SJCRH30 (cell line): ENCODE results near the gene NRDE2. TPM values are rescaled to one million over a fixed set of nuclear protein-coding genes. Genes with fewer than 3 reads are reported as not detected.
"Not testable (repeated sequence)": the region's sequence is repeated elsewhere in the genome, so short reads cannot be mapped to it uniquely, and the experiment has no call there.

Source experiments
- DNase-seq, 2 experiments: peaks; one replicate each; pipeline ENCODE4 v3.0.0-alpha.2; 2015 to 2020
- H3K27ac ChIP-seq: fragments of 250-450 bp; sonication (Bioruptor Pico); 2 replicates; pipeline ENCODE4 v1.5.1; 2020; ENCODE audit warnings: mild to moderate bottlenecking, moderate library complexity
- H3K27me3 ChIP-seq: fragments of 250-450 bp; sonication (Bioruptor Pico); 2 replicates; pipeline ENCODE4 v1.5.1; 2020; ENCODE audit warnings: mild to moderate bottlenecking, moderate library complexity
- H3K36me3 ChIP-seq: fragments of 250-450 bp; sonication (Bioruptor Pico); 2 replicates; pipeline ENCODE4 v1.5.1; 2020; ENCODE audit warnings: mild to moderate bottlenecking, moderate library complexity
- H3K4me1 ChIP-seq: fragments of 250-450 bp; sonication (Bioruptor Pico); 2 replicates; pipeline ENCODE4 v1.5.1; 2020; ENCODE audit warnings: mild to moderate bottlenecking, moderate library complexity
- H3K4me3 ChIP-seq: fragments of 250-450 bp; sonication (Bioruptor Pico); 2 replicates; pipeline ENCODE4 v1.5.1; 2020; ENCODE audit warnings: mild to moderate bottlenecking, moderate library complexity
- H3K9me3 ChIP-seq: fragments of 250-450 bp; sonication (Bioruptor Pico); replicated peaks from 2 replicates; pipeline ENCODE4 v1.5.1; 2020; ENCODE audit warnings: mild to moderate bottlenecking, moderate library complexity
- total RNA-seq: library from RNA; depleted of rRNA; stranded (reverse); fragments of >200 nt; shearing (Covaris generic); gene quantifications from 2 replicates; pipeline ENCODE4 v1.2.3, GENCODE V29; 2014

Gene NRDE2
- total RNA-seq, 1 experiment from 2014 or later, result 11.7 TPM

DNA sequence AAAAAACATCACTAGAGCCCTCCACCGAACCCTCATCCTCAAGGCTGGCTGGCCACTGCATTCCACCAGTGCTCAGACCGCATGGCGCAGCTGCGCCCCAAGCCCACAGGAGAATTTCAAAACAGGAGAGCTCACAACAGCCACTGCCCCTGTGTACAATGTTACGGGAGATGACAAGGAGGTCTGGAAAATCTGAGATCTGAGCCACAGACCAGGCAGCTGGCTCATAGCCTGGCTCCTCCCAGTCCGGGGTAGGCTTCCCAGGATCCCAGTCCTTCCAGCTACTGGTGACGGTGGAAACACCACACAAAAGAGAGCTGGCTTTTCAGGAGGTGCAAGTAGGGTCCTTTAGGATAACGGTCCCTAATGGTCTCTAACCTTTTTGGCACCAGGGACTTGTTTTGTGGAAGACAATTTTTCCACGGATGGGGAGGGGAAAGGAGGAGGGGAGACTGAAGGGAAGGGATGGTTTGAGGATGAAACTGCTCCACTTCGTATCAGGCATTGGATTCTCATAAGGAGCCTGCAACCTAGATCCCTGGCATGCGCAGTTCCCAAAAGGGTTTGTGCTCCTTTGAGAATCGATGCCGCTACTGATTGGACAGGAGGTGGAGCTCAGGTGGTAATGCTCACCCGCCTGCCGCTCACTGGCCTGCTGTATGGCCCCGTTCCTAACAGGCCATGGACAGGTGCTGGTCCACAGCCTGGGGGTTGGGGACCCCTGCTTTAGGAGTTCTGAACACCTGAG, 23.0 kb upstream of the NRDE2 start:
- Histone ChIP-seq H3K4me3 (no peak overlapping the region), H3K27me3 (no peaks in the 10 kb centered on the region), H3K9me3 (no peaks in the 10 kb centered on the region), H3K27ac (no peak overlapping the region), H3K4me1 (no peaks in the 10 kb centered on the region), H3K36me3 (no peaks in the 10 kb centered on the region)
- peak; percentile 21 to 48 for DNase-seq

DNA sequence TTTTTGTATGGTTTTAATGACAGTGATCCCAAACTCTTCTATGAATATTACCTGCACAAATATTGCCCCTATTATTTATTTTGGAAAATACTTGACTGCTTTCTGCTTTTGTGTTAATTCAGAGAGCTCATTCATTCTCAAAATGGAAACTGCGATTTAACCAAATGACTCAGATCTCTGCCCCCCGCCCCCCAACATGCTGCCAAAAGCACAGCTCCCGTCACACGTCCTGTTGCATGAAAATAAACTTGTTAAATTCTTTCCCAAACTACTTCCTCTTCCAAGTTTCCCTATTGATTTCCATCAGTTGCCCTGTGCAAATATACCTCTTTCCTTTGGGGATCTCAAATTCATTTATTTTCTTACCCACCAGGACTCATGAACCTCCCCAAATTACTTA, 18.0 kb upstream of the NRDE2 start:
- no peak for DNase-seq
- Histone ChIP-seq H3K27ac (no peak overlapping the region), H3K4me3 (no peak overlapping the region), H3K4me1 (no peaks in the 10 kb centered on the region), H3K27me3 (no peaks in the 10 kb centered on the region), H3K9me3 (no peaks in the 10 kb centered on the region), H3K36me3 (no peaks in the 10 kb centered on the region)

DNA sequence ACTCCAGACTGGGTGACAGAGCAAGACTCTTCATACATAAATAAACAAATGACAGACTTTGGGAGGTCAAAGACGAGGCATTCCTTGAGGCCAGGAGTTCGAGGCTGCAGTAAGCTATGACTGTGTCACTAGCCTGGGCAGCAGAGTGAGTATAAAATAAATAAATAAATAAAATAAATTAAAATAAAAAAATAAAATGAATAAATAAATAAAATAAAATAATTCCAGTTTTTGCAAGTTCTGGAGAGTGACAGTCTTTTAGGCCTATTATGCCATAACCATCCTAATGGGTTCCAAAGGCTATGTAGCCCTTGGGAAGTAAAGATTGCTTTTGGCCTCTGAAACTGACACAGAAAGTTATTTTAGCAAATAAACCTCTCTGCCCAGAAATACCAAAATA, 16.5 kb upstream of the NRDE2 start:
- H3K27ac ChIP-seq, result no peak overlapping the region
- DNase-seq, result no peak

DNA sequence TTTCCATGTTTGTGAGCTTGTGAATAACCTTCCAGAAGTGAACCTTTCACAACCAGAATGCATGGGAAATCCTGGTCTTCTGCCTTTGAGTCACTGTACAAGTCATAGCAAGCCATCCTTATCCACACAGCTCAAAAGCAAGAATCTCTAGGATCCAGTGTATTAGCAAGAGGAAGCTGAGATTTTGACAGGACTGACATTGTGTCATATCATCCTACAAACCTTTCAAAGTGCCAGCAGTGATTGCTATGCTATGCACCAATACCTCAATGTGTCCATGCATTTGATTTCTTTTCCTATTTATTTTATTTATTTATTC, 13.5 kb upstream of the NRDE2 start:
- no peak overlapping the region for H3K4me3 ChIP-seq
- no peaks in the 10 kb centered on the region for H3K9me3 ChIP-seq
- H3K36me3 ChIP-seq, result no peaks in the 10 kb centered on the region
- no peak overlapping the region for H3K27ac ChIP-seq
- H3K4me1 ChIP-seq, result no peaks in the 10 kb centered on the region
- DNase-seq, result no peak
- no peaks in the 10 kb centered on the region for H3K27me3 ChIP-seq

More for the DNA sequence above, 16.5 kb upstream of the NRDE2 start:
- H3K4me1 ChIP-seq, result no peaks in the 10 kb centered on the region
- H3K27me3 ChIP-seq, result no peaks in the 10 kb centered on the region
- H3K4me3 ChIP-seq, result no peak overlapping the region
- no peaks in the 10 kb centered on the region for H3K9me3 ChIP-seq
- H3K36me3 ChIP-seq, result no peaks in the 10 kb centered on the region

DNA sequence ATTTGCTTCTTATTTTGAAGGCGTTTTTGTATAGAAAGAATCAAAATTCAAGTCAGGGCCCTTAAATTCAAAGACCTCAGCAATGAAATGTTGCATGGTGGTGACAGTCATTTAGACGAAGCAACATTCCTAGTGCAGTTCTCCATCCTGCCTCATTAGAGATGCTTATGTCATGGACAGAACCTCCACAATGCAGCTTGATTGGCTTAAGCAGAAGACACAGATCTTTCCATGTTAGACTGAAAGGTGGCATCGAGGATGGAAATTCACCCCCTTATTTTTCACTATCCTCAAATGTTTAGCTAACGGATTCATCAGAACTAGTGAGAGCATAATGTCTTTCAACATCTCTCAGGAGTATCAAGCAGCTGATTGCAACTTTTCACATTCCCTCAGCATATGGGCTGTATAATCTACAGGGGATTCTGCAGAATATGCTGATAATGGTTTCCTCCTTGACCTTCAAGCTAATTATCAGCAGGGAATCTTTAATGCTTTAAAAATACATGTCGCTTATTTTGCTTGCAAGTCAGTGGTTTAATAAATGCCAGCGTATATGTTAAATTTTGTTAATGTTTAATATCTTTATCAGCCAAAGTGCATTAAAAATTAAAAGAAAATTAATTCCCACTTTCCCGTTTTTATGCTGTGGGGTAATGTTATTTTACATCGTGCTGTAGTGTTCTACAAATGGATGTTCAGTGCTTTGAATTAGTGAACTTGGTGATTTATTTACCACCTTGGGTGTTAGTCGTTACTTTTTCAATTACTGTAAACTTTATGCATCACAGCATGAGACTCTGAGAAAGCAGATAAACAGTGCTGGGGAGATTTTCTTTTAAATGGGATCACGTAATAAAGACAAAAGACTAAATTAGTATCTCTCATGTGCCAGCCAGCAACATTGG, 12.8 kb upstream of the NRDE2 start:
- Histone ChIP-seq H3K9me3 (no peaks in the 10 kb centered on the region), H3K4me3 (no peak overlapping the region), H3K27me3 (no peaks in the 10 kb centered on the region)

DNA sequence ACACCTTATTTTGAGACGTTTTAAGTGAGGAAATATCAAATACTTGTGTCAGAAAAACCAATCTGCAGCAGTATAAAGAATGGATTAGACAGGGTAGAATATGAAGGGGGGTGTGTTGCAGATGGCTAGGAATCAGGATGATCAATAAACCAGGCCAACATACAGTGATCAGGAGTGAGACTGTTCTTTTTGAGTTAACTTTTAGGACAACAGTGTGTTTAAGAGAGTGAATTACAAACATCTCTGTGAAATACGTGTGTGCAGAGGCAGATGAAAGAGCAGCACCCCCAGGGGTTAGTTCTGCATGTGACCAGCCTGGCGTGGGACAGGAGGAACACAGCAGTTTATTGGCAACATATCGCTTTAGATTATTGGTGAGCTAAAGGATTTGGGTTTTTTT, 10.6 kb upstream of the NRDE2 start:
- no peak overlapping the region for H3K27ac ChIP-seq
- no peak for DNase-seq
- H3K4me3 ChIP-seq, result no peak overlapping the region
- H3K27me3 ChIP-seq, result no peaks in the 10 kb centered on the region
- H3K9me3 ChIP-seq, result no peaks in the 10 kb centered on the region
- H3K4me1 ChIP-seq, result no peaks in the 10 kb centered on the region
- no peaks in the 10 kb centered on the region for H3K36me3 ChIP-seq

More for the DNA sequence above, 12.8 kb upstream of the NRDE2 start:
- Histone ChIP-seq H3K4me1 (no peaks in the 10 kb centered on the region), H3K27ac (no peak overlapping the region), H3K36me3 (no peaks in the 10 kb centered on the region)
- no peak for DNase-seq

DNA sequence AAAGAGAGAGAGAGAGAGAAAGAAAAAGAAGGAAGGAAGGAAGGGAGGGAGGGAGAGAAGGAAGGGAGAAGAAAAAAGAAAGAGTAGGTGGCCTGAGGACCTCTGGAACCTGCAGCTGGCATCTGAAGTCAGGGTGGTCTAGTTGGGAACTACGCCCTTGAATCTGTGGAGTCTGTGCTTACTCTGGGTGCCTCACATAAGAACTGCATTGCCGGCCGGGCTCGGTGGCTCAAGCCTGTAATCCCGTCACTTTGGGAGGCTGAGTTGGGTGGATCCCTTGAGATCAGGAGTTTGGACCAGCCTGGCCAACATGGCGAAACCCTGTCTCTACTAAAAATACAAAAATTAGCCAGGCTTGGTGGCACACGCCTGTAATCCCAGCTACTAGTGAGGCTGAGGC, 10.0 kb upstream of the NRDE2 start:
- H3K9me3 ChIP-seq, result no peaks in the 10 kb centered on the region

DNA sequence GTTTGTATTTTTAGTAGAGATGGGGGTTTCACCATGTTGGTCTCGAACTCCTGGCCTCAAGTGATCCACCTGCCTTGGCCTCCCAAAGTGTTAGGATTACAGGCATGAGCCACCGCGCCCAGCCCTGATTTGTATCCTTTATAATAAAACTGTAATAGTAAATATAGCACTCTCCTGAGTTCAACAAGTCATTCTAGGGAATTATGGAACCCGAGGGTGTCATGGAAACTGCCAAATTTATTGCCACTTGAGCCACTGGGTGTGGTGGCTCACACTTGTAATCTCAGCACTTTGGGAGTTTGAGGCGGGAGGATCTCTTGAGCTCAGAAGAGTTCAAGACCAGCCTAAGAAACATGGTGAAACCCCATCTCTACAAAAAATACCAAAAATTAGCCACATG, 9.5 kb upstream of the NRDE2 start:
- H3K27me3 ChIP-seq, H3K4me3 ChIP-seq, H3K27ac ChIP-seq, DNase-seq, H3K4me1 ChIP-seq, H3K9me3 ChIP-seq, H3K36me3 ChIP-seq: not testable (repeated sequence)

More for the DNA sequence above, 10.0 kb upstream of the NRDE2 start:
- Histone ChIP-seq H3K27ac (no peak overlapping the region), H3K36me3 (no peaks in the 10 kb centered on the region), H3K4me1 (no peaks in the 10 kb centered on the region), H3K4me3 (peak overlapping the region; percentile 35), H3K27me3 (no peaks in the 10 kb centered on the region)
- DNase-seq, result peak; percentile 30 to 55

DNA sequence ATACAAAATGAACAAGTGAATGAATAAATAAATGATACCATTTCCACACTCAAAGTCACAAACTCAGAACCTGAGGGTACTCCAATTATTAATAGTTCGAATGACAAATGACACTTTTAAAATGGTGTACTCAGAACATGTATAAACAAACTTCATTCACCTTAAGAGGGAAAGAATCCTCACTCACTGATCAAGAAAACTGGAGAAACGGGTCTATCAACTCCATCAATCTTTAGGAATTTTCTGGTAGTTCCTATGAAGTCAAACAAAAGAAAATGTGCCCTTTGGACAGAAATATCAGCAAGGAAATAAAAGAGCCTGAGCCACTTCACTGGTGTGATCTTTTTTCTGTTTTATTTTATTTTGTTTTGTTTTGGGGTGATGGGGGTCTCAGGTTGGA, 5.2 kb upstream of the NRDE2 start:
- Histone ChIP-seq H3K9me3 (no peaks in the 10 kb centered on the region), H3K27ac (no peak overlapping the region), H3K36me3 (no peaks in the 10 kb centered on the region), H3K4me1 (no peaks in the 10 kb centered on the region), H3K4me3 (no peak overlapping the region), H3K27me3 (no peaks in the 10 kb centered on the region)
- no peak for DNase-seq

DNA sequence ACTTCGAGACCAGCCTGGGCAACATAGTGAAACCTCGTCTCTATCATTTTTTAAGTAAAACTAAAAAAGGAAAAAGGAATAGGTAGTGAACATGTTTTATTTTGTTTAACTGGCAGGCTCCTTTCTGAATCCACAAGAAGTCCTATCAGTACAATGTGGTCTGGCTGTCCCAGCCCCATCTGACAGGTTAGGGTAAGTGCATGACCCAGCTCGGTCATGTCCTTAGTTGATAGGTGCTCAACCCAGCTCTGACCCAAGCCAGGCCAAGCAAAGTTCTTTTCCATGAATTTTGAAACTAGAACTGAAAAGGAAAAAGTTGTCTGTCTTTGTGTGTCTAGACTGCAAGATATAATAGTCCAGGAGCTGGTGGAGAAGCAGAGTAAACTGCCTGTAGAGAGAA, 4.7 kb upstream of the NRDE2 start:
- no peaks in the 10 kb centered on the region for H3K9me3 ChIP-seq
- DNase-seq, result no peak
- H3K27me3 ChIP-seq, result no peaks in the 10 kb centered on the region
- no peak overlapping the region for H3K4me3 ChIP-seq
- H3K36me3 ChIP-seq, result no peaks in the 10 kb centered on the region
- no peaks in the 10 kb centered on the region for H3K4me1 ChIP-seq
- H3K27ac ChIP-seq, result no peak overlapping the region

DNA sequence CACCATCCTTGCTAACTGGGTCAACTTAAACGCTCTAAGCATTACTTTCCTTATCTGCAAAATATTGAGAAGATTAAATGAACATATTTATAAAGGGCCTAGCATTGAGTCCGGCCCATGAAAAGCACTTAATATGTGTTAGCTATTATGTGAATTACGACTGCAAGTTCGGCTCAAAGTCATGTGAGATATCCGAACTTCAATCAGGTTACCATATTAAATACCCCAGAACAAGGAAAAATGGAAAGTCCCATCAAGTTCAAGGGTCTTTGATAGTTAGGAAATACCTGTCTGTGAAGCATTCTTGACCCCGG, 487 bp upstream of the NRDE2 start:
- DNase-seq, result no peak
- Histone ChIP-seq H3K27me3 (no peaks in the 10 kb centered on the region), H3K27ac (peak overlapping the region; percentile 90; the same call in 1 of the 2 replicates), H3K4me1 (0 out of 2 replicates have a peak, but pooled peaks cover 3% of the 10 kb centered on the region), H3K4me3 (peak overlapping the region; percentile 90), H3K36me3 (no peaks in the 10 kb centered on the region), H3K9me3 (no peaks in the 10 kb centered on the region)

DNA sequence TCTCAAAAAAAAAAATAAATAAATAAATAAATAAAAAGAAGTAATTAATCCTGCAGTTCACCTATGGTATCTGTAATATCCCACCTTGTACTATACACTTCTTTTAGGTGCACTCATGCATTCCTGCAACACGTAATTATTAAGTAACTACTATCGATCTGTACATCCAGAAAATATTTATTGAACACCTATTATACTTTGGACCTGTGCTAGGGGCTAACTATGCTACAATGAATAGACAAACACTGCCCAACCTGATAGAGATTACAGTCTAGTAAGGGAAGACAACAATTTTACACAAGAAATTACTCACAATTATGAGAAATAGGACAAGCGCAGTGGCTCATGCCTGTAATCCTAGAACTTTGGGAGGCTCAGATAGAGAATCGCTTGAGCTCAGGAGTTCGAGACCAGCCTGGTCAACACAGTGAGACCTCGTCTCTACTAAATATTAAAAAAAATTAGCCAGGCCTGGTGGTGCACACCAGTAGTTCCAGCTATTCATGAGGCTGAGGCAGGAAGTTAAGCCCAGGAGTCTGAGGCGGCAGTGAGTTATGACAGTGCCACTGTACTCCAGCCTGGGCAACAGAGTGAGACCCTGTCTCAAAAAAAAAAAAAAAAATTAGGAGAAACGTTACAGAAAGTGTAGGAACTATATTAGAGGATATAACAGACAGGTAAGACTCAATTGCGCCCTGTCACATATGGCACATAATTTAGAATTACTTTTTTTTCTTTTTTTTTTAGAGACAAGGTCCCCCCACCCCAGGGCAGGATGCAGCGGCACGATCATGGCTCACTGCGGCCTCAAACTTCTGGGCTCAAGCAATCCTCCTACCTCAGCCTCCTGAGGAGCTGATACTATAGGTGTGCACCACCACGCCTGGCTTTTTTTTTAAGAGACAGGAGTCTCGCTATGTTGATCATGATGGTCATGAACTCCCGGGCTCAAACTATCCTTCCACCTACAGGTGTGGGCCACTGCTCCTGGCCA, 1.2 kb downstream of the NRDE2 start:
- no peaks in the 10 kb centered on the region; the same call in 1 of the 2 replicates for H3K36me3 ChIP-seq
- no peaks in the 10 kb centered on the region for H3K9me3 ChIP-seq
- H3K27ac ChIP-seq, result peak overlapping the region; percentile 90
- H3K4me1 ChIP-seq, result 0 out of 2 replicates have a peak, but pooled peaks cover 3% of the 10 kb centered on the region
- no peak for DNase-seq
- peak overlapping the region; percentile 90 for H3K4me3 ChIP-seq
- H3K27me3 ChIP-seq, result no peaks in the 10 kb centered on the region

DNA sequence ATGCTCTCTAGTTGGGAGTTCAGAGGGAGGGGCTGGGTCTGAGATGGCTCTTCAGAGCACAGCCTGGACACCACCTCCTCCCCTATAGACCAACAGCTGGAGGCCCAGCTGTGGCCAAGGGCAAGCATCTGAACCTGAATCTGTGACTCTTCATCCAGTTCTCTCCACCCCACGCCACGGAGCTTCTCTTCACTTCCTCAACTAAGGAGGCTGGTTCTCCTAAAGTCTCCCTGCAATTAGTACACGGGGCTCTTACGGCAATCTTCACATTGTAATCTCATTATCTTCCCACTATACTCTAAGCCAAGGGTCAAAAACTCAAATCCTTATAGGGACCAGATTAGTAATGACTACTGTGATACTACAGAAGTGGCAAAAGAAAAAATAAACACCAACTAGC, 9.8 kb downstream of the NRDE2 start:
- Histone ChIP-seq H3K9me3 (peaks cover 3% of the 10 kb centered on the region; the same call in 1 of the 2 replicates), H3K4me1 (no peaks in the 10 kb centered on the region), H3K27me3 (no peaks in the 10 kb centered on the region), H3K4me3 (no peak overlapping the region), H3K36me3 (peaks cover 6% of the 10 kb centered on the region), H3K27ac (no peak overlapping the region)
- DNase-seq, result no peak

DNA sequence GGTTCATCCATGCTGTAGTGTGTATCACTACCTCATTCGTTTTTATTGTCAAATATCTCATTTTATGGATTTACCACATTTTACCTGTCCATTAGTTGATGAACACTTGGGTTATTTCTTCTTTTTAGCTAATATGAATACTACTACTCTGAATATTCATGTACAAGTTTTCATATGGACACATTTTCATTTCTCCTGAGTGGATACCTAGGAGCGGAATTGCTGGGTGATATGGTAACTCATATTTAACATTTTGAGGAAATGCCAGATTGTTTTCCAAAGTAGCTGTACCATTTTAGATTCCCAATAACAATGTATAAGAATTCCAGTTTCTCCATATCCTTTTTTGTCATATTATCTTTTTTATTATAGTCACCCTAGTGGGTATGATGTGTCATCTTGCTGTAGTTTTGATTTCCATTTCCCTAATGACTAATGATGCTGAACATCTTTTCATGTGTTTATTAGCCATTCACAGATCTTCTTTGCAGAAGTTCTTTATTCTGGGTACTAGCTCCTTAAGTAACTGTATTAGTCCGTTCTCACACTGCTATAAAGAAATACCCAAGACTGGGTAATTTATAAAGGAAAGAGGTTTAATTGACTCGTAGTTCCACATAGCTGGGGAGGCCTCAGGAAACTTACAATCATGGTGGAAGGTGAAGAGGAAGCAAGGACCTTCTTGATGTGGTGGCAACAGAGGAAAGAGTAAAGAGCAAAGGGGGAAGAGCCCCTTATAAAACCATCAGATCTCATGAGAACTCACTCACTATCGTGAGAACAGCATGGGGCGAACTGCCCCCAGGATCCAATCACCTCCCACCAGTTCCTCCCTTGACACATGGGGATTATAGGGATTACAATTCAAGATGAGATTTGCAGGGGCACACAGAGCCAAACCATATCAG, 11.9 kb downstream of the NRDE2 start:
- Histone ChIP-seq H3K27me3 (no peaks in the 10 kb centered on the region), H3K4me1 (no peaks in the 10 kb centered on the region), H3K36me3 (peaks cover 13% of the 10 kb centered on the region), H3K9me3 (peaks cover 3% of the 10 kb centered on the region; the same call in 1 of the 2 replicates), H3K27ac (no peak overlapping the region), H3K4me3 (no peak overlapping the region)
- no peak for DNase-seq
